ENCODE results near the gene MAN2A2. TPM values are rescaled to one million over a fixed set of nuclear protein-coding genes. Genes with fewer than 3 reads are reported as not detected.

The MAN2A2 gene
- 10 to 100 TPM; 32.9 to 90.3 (median 66.4) TPM for total RNA-seq

- DNase-seq (ENCODE audit: low spot score) (no peak), ATAC-seq (ENCODE audit: low FRiP score) (peak; percentile 50)
- no peak for TF ChIP-seq CTCF (IDR thresholded peaks at IDR 0.05)
Measured at GRCh38 chr15:90902840-90903732, at the start of gene MAN2A2. Gene MAN2A2 (plus strand): TSS chr15:90903302. CDS start chr15:90904208, 906 bp downstream.

- DNase-seq (ENCODE audit: low spot score) (no peak), ATAC-seq (ENCODE audit: low FRiP score) (no peak)
- no peak for TF ChIP-seq CTCF (IDR thresholded peaks at IDR 0.05)
Measured at GRCh38 chr15:90855139-90855538, 48.0 kb upstream of the MAN2A2 start.

GRCh38 chr15:90857337-90857736 lies 45.8 kb upstream of the MAN2A2 start:
- no peak for TF ChIP-seq CTCF (IDR thresholded peaks at IDR 0.05)
- DNase-seq (ENCODE audit: low spot score) (no peak), ATAC-seq (ENCODE audit: low FRiP score) (no peak)

- TF ChIP-seq CTCF (IDR thresholded peaks at IDR 0.05), result no peak
- DNase-seq (ENCODE audit: low spot score) (no peak), ATAC-seq (ENCODE audit: low FRiP score) (no peak)
Measured at GRCh38 chr15:90857883-90858443, 45.1 kb upstream of the MAN2A2 start.

GRCh38 chr15:90859234-90860131 lies 43.6 kb upstream of the MAN2A2 start:
- DNase-seq (ENCODE audit: low spot score) (no peak), ATAC-seq (ENCODE audit: low FRiP score) (no peak)
- no peak for TF ChIP-seq CTCF (IDR thresholded peaks at IDR 0.05)

- DNase-seq (ENCODE audit: low spot score) (no peak), ATAC-seq (ENCODE audit: low FRiP score) (no peak)
- no peak for TF ChIP-seq CTCF (IDR thresholded peaks at IDR 0.05)
Measured at GRCh38 chr15:90860450-90860849, 42.7 kb upstream of the MAN2A2 start.
